ENCODE results near the gene APPL2. TPM values are rescaled to one million over a fixed set of nuclear protein-coding genes. Genes with fewer than 3 reads are reported as not detected.

Gene APPL2
- polyA plus RNA-seq, 1 donor: 28.5 TPM

Other genes with a start within 250 kb of the APPL2 start
- 11.4 TPM for gene NOPCHAP1, start 249.9 kb downstream of the APPL2 start, polyA plus RNA-seq (ENCODE audit: insufficient read length)
- 6.5 TPM for gene ALDH1L2, start 151.7 kb downstream of the APPL2 start, polyA plus RNA-seq (ENCODE audit: insufficient read length)
- 33.0 TPM for gene WASHC4, start 128.4 kb downstream of the APPL2 start, polyA plus RNA-seq (ENCODE audit: insufficient read length)
- 4.9 TPM for gene C12orf75, start 94.5 kb upstream of the APPL2 start, polyA plus RNA-seq (ENCODE audit: insufficient read length)